Naive thymus-derived CD4-positive, alpha-beta T cell (primary cell): ENCODE results near the gene ITPR3. TPM values are rescaled to one million over a fixed set of nuclear protein-coding genes. Genes with fewer than 3 reads are reported as not detected.

Source experiments
- ATAC-seq: fragments of 150-1000 bp; cut with Tn5 transposase; 2 replicates; pipeline ENCODE4 v1.10.0; 2021; ENCODE audit warnings: mild to moderate bottlenecking, moderate library complexity
- CTCF ChIA-PET: fragments of 350-600 bp; sonication (Branson Sonifier 250); formaldehyde crosslinking; loops from one replicate; lab custom pipeline; 2021; ENCODE audit warnings: antibody characterized with exemption; lab: Charles Lee
- POLR2A ChIA-PET: fragments of 350-600 bp; sonication (Branson Sonifier 250); formaldehyde crosslinking; loops from one replicate; lab custom pipeline; 2021; ENCODE audit warnings: antibody characterized with exemption, inconsistent platforms; lab: Charles Lee
- DNase-seq, 9 donors: peaks; one replicate each; pipeline versions ENCODE4 v3.0.0 to v3.0.0-alpha.2; 2020 to 2022; ENCODE audit warnings: mixed read lengths in 1 of 9
- H3K27ac ChIP-seq: one replicate; pipeline ENCODE4 v1.7.0; 2013; ENCODE audit warnings: mild to moderate bottlenecking, low read depth, low read length, moderate library complexity
- H3K27me3 ChIP-seq, 2 donors: one replicate each; pipeline ENCODE4 v1.7.0; 2013; ENCODE audit warnings: low read length in 2 of 2, mild to moderate bottlenecking in 2 of 2, moderate library complexity in 2 of 2; ENCODE audit not compliant: control insufficient read depth in 2 of 2, insufficient read depth in 2 of 2
- H3K36me3 ChIP-seq, 3 experiments: 1 replicate in 2 of 3; 2 replicates in 1 of 3; pipeline ENCODE4 v1.7.0; 2013; ENCODE audit warnings: low read length in 3 of 3, mild to moderate bottlenecking in 3 of 3, moderate library complexity in 1 of 3; ENCODE audit not compliant: insufficient read depth in 3 of 3, control insufficient read depth in 2 of 3
- H3K4me1 ChIP-seq, 2 donors: one replicate each; pipeline ENCODE4 v1.7.0; 2013; ENCODE audit warnings: low read length in 2 of 2, mild to moderate bottlenecking in 2 of 2, moderate library complexity in 1 of 2; ENCODE audit not compliant: control insufficient read depth in 2 of 2, insufficient read depth in 2 of 2
- H3K4me3 ChIP-seq: 2 replicates; pipeline ENCODE4 v1.7.0; 2013; ENCODE audit warnings: mild to moderate bottlenecking, low read length
- H3K9me3 ChIP-seq, 3 experiments: 1 replicate in 2 of 3; 2 replicates in 1 of 3; pipeline ENCODE4 v1.7.0; 2013; ENCODE audit warnings: low read length in 3 of 3; ENCODE audit not compliant: control insufficient read depth in 2 of 3
- H3K27ac Mint-ChIP-seq, 9 donors: one replicate each; pipeline ENCODE4 v1.8.0; 2020 to 2022; ENCODE audit warnings: mixed read lengths in 9 of 9, mild to moderate bottlenecking in 8 of 9, moderate library complexity in 5 of 9, inconsistent platforms in 2 of 9
- H3K27me3 Mint-ChIP-seq, 5 donors: one replicate each; pipeline ENCODE4 v1.8.0; 2021 to 2022; ENCODE audit warnings: mixed read lengths in 5 of 5, mild to moderate bottlenecking in 1 of 5
- H3K36me3 Mint-ChIP-seq, 5 donors: one replicate each; pipeline ENCODE4 v1.8.0; 2020 to 2022; ENCODE audit warnings: mixed read lengths in 5 of 5, mild to moderate bottlenecking in 3 of 5, inconsistent platforms in 1 of 5
- H3K4me1 Mint-ChIP-seq, 7 donors: one replicate each; pipeline ENCODE4 v1.8.0; 2020 to 2022; ENCODE audit warnings: mixed read lengths in 7 of 7, mild to moderate bottlenecking in 3 of 7, inconsistent platforms in 1 of 7
- H3K4me3 Mint-ChIP-seq, 10 donors: one replicate each; pipeline ENCODE4 v1.8.0; 2020 to 2022; ENCODE audit warnings: mild to moderate bottlenecking in 10 of 10, mixed read lengths in 10 of 10, moderate library complexity in 6 of 10, inconsistent platforms in 2 of 10
- H3K9me3 Mint-ChIP-seq, 11 donors: one replicate each; pipeline ENCODE4 v1.8.0; 2020 to 2022; ENCODE audit warnings: mixed read lengths in 11 of 11, mild to moderate bottlenecking in 4 of 11, inconsistent platforms in 1 of 11, moderate library complexity in 1 of 11
- intact Hi-C, 2 donors: fragments of 100-400 bp; cut with micrococcal nuclease; formaldehyde crosslinking; loops; one replicate each; pipeline ENCODE4 v1.15.1; 2023
- polyA plus RNA-seq, 2 donors: library from polyadenylated mRNA; unstranded; fragments of 300-500 nt; fragmentation: Illumina TruSeq; gene quantifications; one replicate each; pipeline ENCODE4 v1.2.3, GENCODE V29; 2021
- total RNA-seq, 6 experiments: library from RNA in 5 of 6; stranded (reverse) in 5 of 6; gene quantifications; 1 replicate in 5 of 6; 2 replicates in 1 of 6; pipeline ENCODE4 v1.2.3 and lab custom pipeline; 2021 to 2026

Gene ITPR3
- total and polyA plus RNA-seq, 7 experiments from 2014 or later: 1.7 to 65.7 (median 41.4) TPM

DNA sequence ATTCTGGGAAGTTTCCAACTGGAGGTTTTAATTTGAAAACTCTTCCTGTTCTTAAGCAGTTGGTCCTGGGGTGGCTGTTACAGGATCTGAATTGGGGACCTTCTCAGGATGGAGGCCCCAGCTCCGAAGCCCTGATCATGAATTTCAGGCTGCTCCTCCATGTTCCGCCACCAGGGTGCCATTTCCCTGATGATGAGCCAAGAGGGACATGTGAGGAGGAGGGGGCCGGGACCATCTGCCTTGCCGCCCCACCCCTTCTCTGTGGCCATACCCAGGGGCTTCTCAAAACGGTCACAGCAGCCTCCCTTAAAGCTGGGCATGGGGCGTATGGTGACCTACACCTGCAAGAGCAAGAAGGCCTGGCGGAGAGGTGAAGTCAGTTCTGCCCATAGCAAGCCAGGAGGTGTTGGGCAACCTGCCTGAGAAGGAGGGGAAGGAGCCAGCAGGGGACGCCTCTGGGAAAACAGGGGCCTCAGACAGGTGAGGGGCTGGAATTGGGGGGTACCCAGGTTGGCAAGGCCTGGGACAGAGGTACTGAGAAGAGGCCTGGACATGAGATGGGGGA is 37.4 kb upstream of the ITPR3 start:
- Histone ChIP-seq H3K27ac (no peak overlapping the region), H3K4me3 (no peak overlapping the region), H3K36me3 (no peaks in the 10 kb centered on the region), H3K9me3 (no peaks in the 10 kb centered on the region), H3K4me1 (peaks cover 11 to 15% of the 10 kb centered on the region in 2 donors), H3K27me3 (no peaks in the 10 kb centered on the region)
- H3K27ac Mint-ChIP-seq: peak overlapping the region in 5 of 9 donors; percentile 31 to 90 (median 58)
- H3K4me1 Mint-ChIP-seq: peaks cover 5 to 34% (median 27%) of the 10 kb centered on the region in 7 donors
- no peaks in the 10 kb centered on the region for H3K27me3 Mint-ChIP-seq
- H3K9me3 Mint-ChIP-seq: no peaks in the 10 kb centered on the region
- peaks cover 0 to 5% (median 0%) of the 10 kb centered on the region in 5 donors for H3K36me3 Mint-ChIP-seq
- peak overlapping the region in 1 of 10 donors; percentile 29 for H3K4me3 Mint-ChIP-seq
- ChIA-PET POLR2A (no interaction called here), CTCF (no interaction called here)
- DNase-seq: no peak
- intact Hi-C loops: loop anchor here (2.0 to 5.0 kb wide), 4 partner anchors 13 to 204 kb away; partner anchors contain the start of genes ITPR3 (in 1 of the 2) and LEMD2 (in 1 of the 2)
- no peak for ATAC-seq

DNA sequence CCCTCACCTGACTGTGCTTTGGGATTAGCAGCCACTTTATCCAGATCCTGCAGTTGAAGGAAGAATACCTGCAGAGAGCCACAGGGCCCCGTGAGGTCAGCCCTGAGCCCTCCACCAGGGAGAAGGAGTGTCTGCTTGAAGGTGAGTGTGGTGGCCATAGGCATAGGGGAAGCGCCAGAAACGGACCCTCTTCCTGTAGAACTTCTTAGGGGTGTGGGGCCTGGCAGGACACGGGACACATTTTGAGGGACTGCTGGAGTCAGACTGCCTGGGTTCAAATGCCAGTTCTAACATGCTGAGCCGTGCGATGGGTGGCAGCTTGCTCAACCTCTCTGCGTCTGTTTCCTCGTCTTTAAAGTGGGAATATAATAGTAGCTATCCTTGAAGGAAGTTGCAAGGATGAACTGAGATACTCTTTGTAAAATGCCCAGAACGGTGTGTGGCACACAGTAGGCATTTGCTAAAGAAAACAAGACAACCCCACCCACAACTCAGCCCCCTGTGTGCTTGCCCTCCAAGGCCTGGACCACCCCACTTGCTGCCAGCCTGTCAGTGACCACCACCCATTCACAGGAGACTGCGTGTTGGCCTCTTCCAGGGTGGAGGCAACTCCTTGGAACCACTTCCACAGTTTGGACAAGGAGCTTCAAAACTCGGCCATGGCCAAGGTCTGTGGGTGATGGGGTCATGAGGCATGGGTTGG is 36.3 kb upstream of the ITPR3 start:
- Histone ChIP-seq H3K4me1 (peaks cover 11 to 15% of the 10 kb centered on the region in 2 donors), H3K4me3 (no peak overlapping the region), H3K36me3 (no peaks in the 10 kb centered on the region), H3K9me3 (no peaks in the 10 kb centered on the region), H3K27me3 (no peaks in the 10 kb centered on the region), H3K27ac (peak overlapping the region; percentile 58)
- POLR2A ChIA-PET: interaction anchor here (1.1 to 2.3 kb wide), 5 partner anchors 89 to 160 kb away, joined by 3 to 6 read pairs (median 3); partner anchors contain the start of gene UQCC2
- H3K36me3 Mint-ChIP-seq: no peaks in the 10 kb centered on the region
- H3K4me1 Mint-ChIP-seq: peaks cover 5 to 26% (median 22%) of the 10 kb centered on the region in 7 donors
- H3K9me3 Mint-ChIP-seq: no peaks in the 10 kb centered on the region
- ATAC-seq (no peak), DNase-seq (no peak)
- intact Hi-C loops: loop anchor here (1.0 to 5.0 kb wide), 10 partner anchors 14 to 442 kb away; partner anchors contain the start of genes ITPR3 (in 1 of the 2) and LEMD2 (in 1 of the 2)
- peak overlapping the region in 4 of 10 donors; percentile 55 to 84 (median 60) for H3K4me3 Mint-ChIP-seq
- H3K27me3 Mint-ChIP-seq: no peaks in the 10 kb centered on the region
- peak overlapping the region; percentile 76 to 96 (median 88) for H3K27ac Mint-ChIP-seq
- CTCF ChIA-PET: interaction anchor here (0.6 to 3.9 kb wide), 15 partner anchors 8 to 1111 kb away, joined by 3 to 37 read pairs (median 3); partner anchors contain the start of gene UQCC2

DNA sequence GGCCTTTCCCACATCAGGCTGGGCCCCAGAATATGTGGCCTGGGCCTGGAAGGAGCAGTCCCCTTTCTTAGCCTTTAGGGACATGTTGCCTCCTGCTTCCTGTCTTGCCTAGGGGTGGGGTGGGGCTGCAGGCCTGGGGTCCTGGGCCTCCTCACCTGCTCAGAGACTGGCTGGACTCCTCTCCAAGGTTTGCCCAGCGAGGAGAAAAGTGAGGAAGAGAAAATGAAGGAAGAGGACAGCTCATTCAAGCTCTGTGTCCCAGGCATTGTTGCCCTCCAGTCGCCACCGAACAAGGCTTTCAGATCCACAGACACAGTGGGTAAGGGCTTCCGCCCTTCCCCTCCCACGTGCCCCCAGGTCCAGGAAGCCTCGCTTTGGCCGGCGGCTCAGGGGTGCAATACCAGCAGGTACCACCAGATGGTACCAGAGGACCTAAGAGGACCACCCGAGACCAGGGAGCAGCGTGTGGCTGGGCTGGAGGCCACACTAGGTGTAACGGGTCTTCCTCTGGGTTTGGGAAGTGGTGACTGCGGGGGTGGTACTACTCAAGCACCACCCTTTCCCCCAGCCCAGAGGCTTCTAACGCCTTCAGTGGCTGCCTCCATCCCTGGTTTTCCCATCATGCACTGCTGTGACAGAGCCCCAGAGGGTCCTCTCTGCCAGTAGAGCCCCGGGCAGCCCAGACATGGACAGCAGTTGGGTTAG is 35.6 kb upstream of the ITPR3 start:
- peak overlapping the region; percentile 10 for H3K4me3 ChIP-seq
- peak; percentile 73 to 94 (median 80) for DNase-seq
- peak; percentile 97 for ATAC-seq
- H3K27me3 ChIP-seq: no peaks in the 10 kb centered on the region
- ChIA-PET CTCF (interaction anchor here (0.6 to 3.9 kb wide), 19 partner anchors 9 to 1110 kb away, joined by 3 to 37 read pairs (median 3); partner anchors contain the start of gene UQCC2), POLR2A (interaction anchor here (1.1 to 2.3 kb wide), 5 partner anchors 90 to 159 kb away, joined by 3 to 6 read pairs (median 3); partner anchors contain the start of gene UQCC2)
- H3K27me3 Mint-ChIP-seq: no peaks in the 10 kb centered on the region
- no peaks in the 10 kb centered on the region for H3K36me3 Mint-ChIP-seq
- H3K36me3 ChIP-seq: no peaks in the 10 kb centered on the region
- peaks cover 0 to 21% (median 17%) of the 10 kb centered on the region in 7 donors for H3K4me1 Mint-ChIP-seq
- H3K4me3 Mint-ChIP-seq: peak overlapping the region in 8 of 10 donors; percentile 16 to 84 (median 51)
- H3K27ac Mint-ChIP-seq: peak overlapping the region; percentile 76 to 96 (median 91)
- H3K4me1 ChIP-seq: peaks cover 10 to 11% of the 10 kb centered on the region in 2 donors
- H3K9me3 ChIP-seq: no peaks in the 10 kb centered on the region
- H3K27ac ChIP-seq: peak overlapping the region; percentile 58
- H3K9me3 Mint-ChIP-seq: no peaks in the 10 kb centered on the region
- intact Hi-C loops: loop anchor here (1.0 to 2.0 kb wide), 9 partner anchors 15 to 442 kb away; partner anchors contain the start of gene ITPR3 (in 1 of the 2)

DNA sequence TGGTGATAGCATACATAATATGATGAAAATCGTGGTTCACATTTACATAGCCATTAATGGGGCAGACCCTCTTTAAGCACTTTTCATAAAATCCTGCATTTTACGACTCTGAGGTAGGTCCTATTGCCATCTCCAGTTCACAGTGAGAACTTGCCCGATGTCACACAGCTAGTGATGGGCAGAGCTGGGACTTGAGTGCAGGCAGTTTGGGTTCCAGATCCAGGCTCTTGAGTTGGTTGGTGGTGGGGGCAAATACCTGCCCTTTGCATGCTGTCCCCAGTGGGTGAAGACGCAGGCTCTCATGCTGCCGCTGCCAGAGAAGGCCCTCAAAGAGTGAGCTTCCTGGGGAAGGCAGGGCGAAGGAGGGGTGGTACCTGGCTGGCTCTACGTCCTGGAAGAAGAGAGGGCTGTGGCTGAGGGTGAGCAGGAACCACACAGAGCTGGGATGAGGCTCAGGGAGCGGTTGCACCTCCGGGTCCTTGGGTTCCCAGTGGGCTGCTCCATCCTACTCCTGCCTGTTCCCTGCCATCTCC is 34.9 kb upstream of the ITPR3 start:
- peak overlapping the region in 8 of 9 donors; percentile 39 to 96 (median 90) for H3K27ac Mint-ChIP-seq
- H3K4me1 Mint-ChIP-seq: peaks cover 0 to 24% (median 17%) of the 10 kb centered on the region in 7 donors
- H3K36me3 Mint-ChIP-seq: no peaks in the 10 kb centered on the region
- Histone ChIP-seq H3K9me3 (no peaks in the 10 kb centered on the region), H3K27me3 (no peaks in the 10 kb centered on the region), H3K4me3 (no peak overlapping the region), H3K27ac (peak overlapping the region; percentile 58), H3K4me1 (peaks cover 10 to 11% of the 10 kb centered on the region in 2 donors), H3K36me3 (no peaks in the 10 kb centered on the region)
- no peak for DNase-seq
- ChIA-PET CTCF (interaction anchor here (0.6 to 3.9 kb wide), 10 partner anchors 17 to 139 kb away, joined by 3 to 37 read pairs (median 3); no protein-coding TSS in a partner anchor), POLR2A (interaction anchor here (1.1 to 2.3 kb wide), 6 partner anchors 28 to 114 kb away, joined by 3 to 6 read pairs (median 4); partner anchors contain the start of gene ITPR3)
- ATAC-seq: no peak
- no peaks in the 10 kb centered on the region for H3K27me3 Mint-ChIP-seq
- intact Hi-C loops: no loop called here
- no peaks in the 10 kb centered on the region for H3K9me3 Mint-ChIP-seq
- peak overlapping the region in 5 of 10 donors; percentile 19 to 84 (median 56) for H3K4me3 Mint-ChIP-seq

DNA sequence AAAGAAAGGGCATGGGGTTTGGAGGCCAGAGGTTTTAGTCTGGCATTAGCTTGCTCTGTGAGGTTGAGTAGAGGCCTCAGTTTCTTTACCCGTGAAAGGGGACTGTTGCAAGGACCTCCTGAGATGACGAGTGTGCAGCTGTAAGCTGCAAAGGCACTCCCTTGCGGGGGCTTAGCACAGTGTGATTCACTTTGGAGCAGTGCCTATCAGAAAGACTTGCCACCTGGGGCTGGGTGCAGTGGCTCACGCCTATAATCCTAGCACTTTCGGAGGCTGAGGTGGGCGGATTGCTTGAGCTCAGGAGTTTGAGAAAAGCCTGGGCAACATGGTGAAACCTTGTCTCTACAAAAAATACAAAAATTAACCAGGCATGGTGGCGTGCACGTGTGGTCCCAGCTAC is 33.6 kb upstream of the ITPR3 start:
- Histone ChIP-seq H3K36me3 (no peaks in the 10 kb centered on the region), H3K4me3 (no peak overlapping the region), H3K27ac (no peak overlapping the region), H3K4me1 (peaks cover 10 to 11% of the 10 kb centered on the region in 2 donors), H3K27me3 (no peaks in the 10 kb centered on the region), H3K9me3 (no peaks in the 10 kb centered on the region)
- Mint-ChIP-seq H3K36me3 (no peaks in the 10 kb centered on the region), H3K4me3 (no peak overlapping the region), H3K9me3 (no peaks in the 10 kb centered on the region), H3K27ac (peak overlapping the region in 1 of 9 donors; percentile 22), H3K4me1 (peaks cover 6 to 31% (median 23%) of the 10 kb centered on the region in 7 donors), H3K27me3 (peaks cover 0 to 3% (median 0%) of the 10 kb centered on the region in 5 donors)
- CTCF ChIA-PET: interaction anchor here (0.6 to 3.9 kb wide), 9 partner anchors 19 to 123 kb away, joined by 3 to 37 read pairs (median 4); partner anchors contain the start of gene ITPR3
- POLR2A ChIA-PET: interaction anchor here (1.1 to 2.1 kb wide), 5 partner anchors 26 to 123 kb away, joined by 3 to 5 read pairs (median 3); partner anchors contain the start of gene ITPR3
- no peak for DNase-seq
- intact Hi-C loops: no loop called here
- ATAC-seq: no peak
